Activated naive CD8-positive, alpha-beta T cell treated with anti-CD3 and anti-CD28 coated beads, Interleukin-2, amount 50 U/mL, for 24 hours (primary cell): Measurements from ENCODE around the gene KLF14.
"Not testable (repeated sequence)": the region's sequence is repeated elsewhere in the genome, so short reads cannot be mapped to it uniquely, and the experiment has no call there.

Experiments
- ATAC-seq: fragments of 150-1000 bp; cut with Tn5 transposase; one replicate; pipeline ENCODE4 v1.10.0; 2021
- DNase-seq: peaks from one replicate; pipeline ENCODE4 v3.0.0; 2021
- H3K27ac Mint-ChIP-seq: one replicate; pipeline ENCODE4 v1.8.0; 2021; ENCODE audit warnings: mild to moderate bottlenecking, mixed read lengths
- H3K27me3 Mint-ChIP-seq: one replicate; pipeline ENCODE4 v1.8.0; 2021; ENCODE audit warnings: mixed read lengths
- H3K36me3 Mint-ChIP-seq: one replicate; pipeline ENCODE4 v1.8.0; 2021; ENCODE audit warnings: low read depth, mixed read lengths
- H3K4me1 Mint-ChIP-seq: one replicate; pipeline ENCODE4 v1.8.0; 2021; ENCODE audit warnings: mixed read lengths
- H3K4me3 Mint-ChIP-seq: one replicate; pipeline ENCODE4 v1.8.0; 2021; ENCODE audit warnings: mild to moderate bottlenecking, moderate library complexity, mixed read lengths
- H3K9me3 Mint-ChIP-seq: one replicate; pipeline ENCODE4 v1.8.0; 2021; ENCODE audit warnings: mixed read lengths

The KLF14 gene

GRCh38 chr7:130733931-130734814 is at the start of gene KLF14:
Gene KLF14 (minus strand): TSS chr7:130734207. CDS start chr7:130734033, 174 bp downstream.
- Mint-ChIP-seq H3K27ac (no peak within 1 kb of the TSS), H3K27me3 (peaks cover 79% of the 10 kb centered on the region), H3K9me3 (no peaks in the 10 kb centered on the region), H3K4me1 (peaks cover 16% of the 10 kb centered on the region), H3K4me3 (peak within 1 kb of the TSS; percentile 82), H3K36me3 (peaks cover 14% of the 10 kb centered on the region)
- peak; percentile 35 for DNase-seq
- peak; percentile 24 for ATAC-seq

GRCh38 chr7:130781346-130781745 is 47.3 kb upstream of the KLF14 start:
- no peaks in the 10 kb centered on the region for H3K9me3 Mint-ChIP-seq
- H3K36me3 Mint-ChIP-seq = no peaks in the 10 kb centered on the region
- H3K27me3 Mint-ChIP-seq = peaks cover 33% of the 10 kb centered on the region
- ATAC-seq (no peak), DNase-seq (no peak)
- H3K4me1 Mint-ChIP-seq = no peaks in the 10 kb centered on the region
- H3K27ac Mint-ChIP-seq = no peak overlapping the region
- no peak overlapping the region for H3K4me3 Mint-ChIP-seq

- no peak for ATAC-seq
- no peak overlapping the region for H3K4me3 Mint-ChIP-seq
- no peak overlapping the region for H3K27ac Mint-ChIP-seq
- H3K4me1 Mint-ChIP-seq = no peaks in the 10 kb centered on the region
- H3K27me3 Mint-ChIP-seq = peaks cover 36% of the 10 kb centered on the region
- H3K9me3 Mint-ChIP-seq = peaks cover 3% of the 10 kb centered on the region
- H3K36me3 Mint-ChIP-seq = peaks cover 4% of the 10 kb centered on the region
- DNase-seq = no peak
These were observed 43.4 kb upstream of the KLF14 start for GRCh38 chr7:130777426-130777825.

- Mint-ChIP-seq H3K36me3 (peaks cover 14% of the 10 kb centered on the region), H3K9me3 (peaks cover 33% of the 10 kb centered on the region), H3K27me3 (peaks cover 25% of the 10 kb centered on the region)
- DNase-seq, H3K27ac Mint-ChIP-seq, H3K4me1 Mint-ChIP-seq, H3K4me3 Mint-ChIP-seq, ATAC-seq: not testable (repeated sequence)
These were observed 38.4 kb upstream of the KLF14 start for GRCh38 chr7:130772456-130772855.

GRCh38 chr7:130768854-130769253 is 34.8 kb upstream of the KLF14 start:
- H3K4me3 Mint-ChIP-seq = no peak overlapping the region
- H3K4me1 Mint-ChIP-seq = no peaks in the 10 kb centered on the region
- H3K9me3 Mint-ChIP-seq = peaks cover 33% of the 10 kb centered on the region
- peaks cover 21% of the 10 kb centered on the region for H3K27me3 Mint-ChIP-seq
- H3K27ac Mint-ChIP-seq = no peak overlapping the region
- no peak for DNase-seq
- peaks cover 12% of the 10 kb centered on the region for H3K36me3 Mint-ChIP-seq
- ATAC-seq = no peak

GRCh38 chr7:130764569-130764968 is 30.6 kb upstream of the KLF14 start:
- not testable (repeated sequence) for H3K4me3 Mint-ChIP-seq, H3K4me1 Mint-ChIP-seq, H3K36me3 Mint-ChIP-seq, DNase-seq, ATAC-seq, H3K27ac Mint-ChIP-seq
- Mint-ChIP-seq H3K27me3 (peaks cover 14% of the 10 kb centered on the region), H3K9me3 (peaks cover 12% of the 10 kb centered on the region)

GRCh38 chr7:130758429-130759056 is 24.5 kb upstream of the KLF14 start:
- no peak for DNase-seq
- Mint-ChIP-seq H3K27me3 (peaks cover 3% of the 10 kb centered on the region), H3K4me3 (no peak overlapping the region), H3K9me3 (no peaks in the 10 kb centered on the region), H3K4me1 (no peaks in the 10 kb centered on the region), H3K36me3 (no peaks in the 10 kb centered on the region), H3K27ac (no peak overlapping the region)
- ATAC-seq = no peak

GRCh38 chr7:130756316-130756715 is 22.3 kb upstream of the KLF14 start:
- ATAC-seq = no peak
- Mint-ChIP-seq H3K4me3 (no peak overlapping the region), H3K4me1 (no peaks in the 10 kb centered on the region), H3K27ac (no peak overlapping the region), H3K27me3 (peaks cover 2% of the 10 kb centered on the region), H3K36me3 (no peaks in the 10 kb centered on the region), H3K9me3 (no peaks in the 10 kb centered on the region)
- DNase-seq = no peak

- no peaks in the 10 kb centered on the region for H3K36me3 Mint-ChIP-seq
- no peaks in the 10 kb centered on the region for H3K4me1 Mint-ChIP-seq
- H3K9me3 Mint-ChIP-seq = no peaks in the 10 kb centered on the region
- peaks cover 18% of the 10 kb centered on the region for H3K27me3 Mint-ChIP-seq
- H3K27ac Mint-ChIP-seq = no peak overlapping the region
- H3K4me3 Mint-ChIP-seq = no peak overlapping the region
- DNase-seq (no peak), ATAC-seq (no peak)
These were observed 18.4 kb upstream of the KLF14 start for GRCh38 chr7:130752424-130752823.

- H3K9me3 Mint-ChIP-seq = no peaks in the 10 kb centered on the region
- H3K27me3 Mint-ChIP-seq = peaks cover 27% of the 10 kb centered on the region
- DNase-seq (no peak), ATAC-seq (no peak)
- no peak overlapping the region for H3K27ac Mint-ChIP-seq
- H3K36me3 Mint-ChIP-seq = no peaks in the 10 kb centered on the region
- no peak overlapping the region for H3K4me3 Mint-ChIP-seq
- no peaks in the 10 kb centered on the region for H3K4me1 Mint-ChIP-seq
These were observed 16.7 kb upstream of the KLF14 start for GRCh38 chr7:130750755-130751154.

- no peak for DNase-seq
- H3K4me3 Mint-ChIP-seq = no peak overlapping the region
- H3K27ac Mint-ChIP-seq = no peak overlapping the region
These were observed 14.8 kb upstream of the KLF14 start for GRCh38 chr7:130748531-130749389.

GRCh38 chr7:130741331-130741995 is 7.5 kb upstream of the KLF14 start:
- no peak overlapping the region for H3K27ac Mint-ChIP-seq
- H3K36me3 Mint-ChIP-seq = no peaks in the 10 kb centered on the region
- ATAC-seq (no peak), DNase-seq (no peak)
- no peaks in the 10 kb centered on the region for H3K4me1 Mint-ChIP-seq
- H3K27me3 Mint-ChIP-seq = peaks cover 46% of the 10 kb centered on the region
- no peaks in the 10 kb centered on the region for H3K9me3 Mint-ChIP-seq
- no peak overlapping the region for H3K4me3 Mint-ChIP-seq

More at GRCh38 chr7:130748531-130749389, 14.8 kb upstream of the KLF14 start:
- Mint-ChIP-seq H3K36me3 (no peaks in the 10 kb centered on the region), H3K4me1 (no peaks in the 10 kb centered on the region), H3K27me3 (peaks cover 45% of the 10 kb centered on the region), H3K9me3 (no peaks in the 10 kb centered on the region)
- ATAC-seq = no peak

- H3K36me3 Mint-ChIP-seq = no peaks in the 10 kb centered on the region
- H3K4me3 Mint-ChIP-seq = no peak overlapping the region
- H3K27me3 Mint-ChIP-seq = peaks cover 51% of the 10 kb centered on the region
- no peaks in the 10 kb centered on the region for H3K9me3 Mint-ChIP-seq
- no peak for ATAC-seq
- no peaks in the 10 kb centered on the region for H3K4me1 Mint-ChIP-seq
- H3K27ac Mint-ChIP-seq = no peak overlapping the region
- no peak for DNase-seq
These were observed 6.6 kb upstream of the KLF14 start for GRCh38 chr7:130740606-130741005.

- Mint-ChIP-seq H3K27ac (no peak overlapping the region), H3K9me3 (no peaks in the 10 kb centered on the region), H3K36me3 (peaks cover 14% of the 10 kb centered on the region), H3K4me1 (peaks cover 16% of the 10 kb centered on the region), H3K4me3 (no peak overlapping the region), H3K27me3 (peaks cover 58% of the 10 kb centered on the region)
- DNase-seq = no peak
- no peak for ATAC-seq
These were observed 2.4 kb upstream of the KLF14 start for GRCh38 chr7:130736298-130736900.
